ENCODE data around the gene CDX2. TPM values are rescaled to one million over a fixed set of nuclear protein-coding genes. Genes with fewer than 3 reads are reported as not detected.

The CDX2 gene
- total RNA-seq, 4 donors from 2014 or later = 119 to 199 (median 136) TPM

DNA sequence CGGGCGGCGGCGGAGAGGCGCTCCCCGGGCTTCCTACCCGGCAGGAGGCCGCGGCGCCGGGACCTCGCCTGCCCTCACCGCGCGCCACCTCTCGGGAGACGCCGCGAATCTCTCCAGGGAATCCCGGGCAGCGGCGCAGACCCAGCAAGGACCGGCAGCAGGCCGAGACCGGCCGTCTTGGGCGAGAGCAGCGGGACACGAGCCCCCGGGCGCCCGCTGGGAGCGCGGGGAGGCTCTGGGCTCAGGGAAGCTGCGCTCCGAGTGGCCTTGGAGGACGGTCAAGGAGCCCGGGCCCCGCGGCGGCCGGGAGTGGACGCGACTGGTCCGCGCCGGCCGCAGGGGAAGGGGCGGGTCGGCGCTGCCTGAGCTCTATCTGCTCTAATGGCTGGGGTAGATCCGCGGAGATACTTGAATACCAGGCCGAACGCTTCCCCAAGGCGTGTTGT, 14.7 kb downstream of the CDX2 start:
- H3K9me3 ChIP-seq = no peaks in the 10 kb centered on the region
- peaks cover 88% of the 10 kb centered on the region for H3K27me3 ChIP-seq
- WGBS, 2 donors (ENCODE audit: low coverage in 1 of 2) = 3 to 24% methylated on average over 4 to 17 of the region's 56 CpGs
- H3K27ac ChIP-seq = peak overlapping the region; percentile 87 to 97 (median 92)
- H3K4me3 ChIP-seq = peak overlapping the region; percentile 13 to 58 (median 46)
- H3K36me3 ChIP-seq = no peaks in the 10 kb centered on the region
- peak; percentile 64 for TF ChIP-seq POLR2A (IDR thresholded peaks at IDR 0.05)
- TF ChIP-seq, protein P1, sequence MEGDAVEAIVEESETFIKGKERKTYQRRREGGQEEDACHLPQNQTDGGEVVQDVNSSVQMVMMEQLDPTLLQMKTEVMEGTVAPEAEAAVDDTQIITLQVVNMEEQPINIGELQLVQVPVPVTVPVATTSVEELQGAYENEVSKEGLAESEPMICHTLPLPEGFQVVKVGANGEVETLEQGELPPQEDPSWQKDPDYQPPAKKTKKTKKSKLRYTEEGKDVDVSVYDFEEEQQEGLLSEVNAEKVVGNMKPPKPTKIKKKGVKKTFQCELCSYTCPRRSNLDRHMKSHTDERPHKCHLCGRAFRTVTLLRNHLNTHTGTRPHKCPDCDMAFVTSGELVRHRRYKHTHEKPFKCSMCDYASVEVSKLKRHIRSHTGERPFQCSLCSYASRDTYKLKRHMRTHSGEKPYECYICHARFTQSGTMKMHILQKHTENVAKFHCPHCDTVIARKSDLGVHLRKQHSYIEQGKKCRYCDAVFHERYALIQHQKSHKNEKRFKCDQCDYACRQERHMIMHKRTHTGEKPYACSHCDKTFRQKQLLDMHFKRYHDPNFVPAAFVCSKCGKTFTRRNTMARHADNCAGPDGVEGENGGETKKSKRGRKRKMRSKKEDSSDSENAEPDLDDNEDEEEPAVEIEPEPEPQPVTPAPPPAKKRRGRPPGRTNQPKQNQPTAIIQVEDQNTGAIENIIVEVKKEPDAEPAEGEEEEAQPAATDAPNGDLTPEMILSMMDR (IDR thresholded peaks at IDR 0.05) = no peak
- TF ChIP-seq POLR2AphosphoS5 (IDR thresholded peaks at IDR 0.05) = peak in 1 of 3 donors; percentile 31
- H3K4me1 ChIP-seq = peaks cover 0 to 56% (median 15%) of the 10 kb centered on the region in 4 donors
- peak; percentile 53 for DNase-seq
- intact Hi-C loops (cut with DNase I; ENCODE audit: low total_unique reads) = no loop called here
- in situ Hi-C loops (cut with MboI; ENCODE audit: low pct_ligation_motif_present in 1 of 4, low pct_unique_long_range_greater_than_20kb in 1 of 4, low sequenced_read_pairs in 3 of 4) = no loop called here

DNA sequence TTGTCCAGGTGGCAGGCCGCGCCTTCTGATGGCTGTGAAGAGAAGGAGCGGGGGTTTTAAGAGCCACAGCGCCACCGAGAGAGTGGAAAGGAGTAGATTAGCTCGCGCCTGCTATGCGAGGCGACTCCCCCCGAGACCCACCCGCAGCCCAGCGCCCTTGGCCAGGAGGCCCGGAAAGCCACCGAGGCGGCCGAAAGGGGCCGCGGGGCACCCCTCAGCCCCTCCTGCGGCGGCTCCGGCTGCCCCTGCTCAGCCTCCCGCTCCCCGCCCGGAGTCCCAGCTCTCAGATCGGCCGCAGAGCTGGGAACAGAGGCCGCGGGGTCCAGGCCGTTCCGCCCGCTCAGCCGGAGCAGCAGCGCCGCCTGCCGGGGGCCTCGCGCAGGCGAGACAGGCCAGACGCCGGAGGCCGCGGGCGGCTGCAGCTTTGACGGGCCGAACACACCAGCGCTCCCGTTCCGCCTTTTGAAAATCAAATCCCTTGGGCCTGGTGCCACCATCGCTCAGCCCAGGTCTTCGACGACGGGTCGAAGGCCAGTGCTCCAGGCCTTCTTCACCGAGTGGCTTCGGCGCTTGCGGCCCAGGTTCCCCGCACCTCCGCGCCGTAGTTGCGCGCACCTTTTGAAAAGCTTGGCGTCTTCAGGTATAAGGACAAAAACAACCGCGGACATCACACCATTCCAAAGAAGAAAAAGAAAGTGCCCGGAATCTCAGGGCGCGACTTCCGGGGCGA, 15.3 kb downstream of the CDX2 start:
- Histone ChIP-seq H3K4me1 (peaks cover 0 to 51% (median 12%) of the 10 kb centered on the region in 4 donors), H3K9me3 (no peaks in the 10 kb centered on the region), H3K4me3 (peak overlapping the region; percentile 13 to 58 (median 46)), H3K27me3 (peaks cover 82% of the 10 kb centered on the region), H3K27ac (peak overlapping the region; percentile 87 to 97 (median 92)), H3K36me3 (no peaks in the 10 kb centered on the region)
- 5% methylated on average over 48 of the region's 71 CpGs; no CpG with 5 or more reads in 1 of the 2 donors for WGBS, 2 donors (ENCODE audit: low coverage in 1 of 2)
- peak; percentile 87 for DNase-seq
- intact Hi-C loops (cut with DNase I; ENCODE audit: low total_unique reads) (no loop called here), in situ Hi-C loops (cut with MboI; ENCODE audit: low pct_ligation_motif_present in 1 of 4, low pct_unique_long_range_greater_than_20kb in 1 of 4, low sequenced_read_pairs in 3 of 4) (no loop called here)
- TF ChIP-seq, protein P1 (IDR thresholded peaks at IDR 0.05) = peak; percentile 76 to 98 (median 87)
- TF ChIP-seq POLR2A (IDR thresholded peaks at IDR 0.05) = peak; percentile 30
- peak in 1 of 3 donors; percentile 48 for TF ChIP-seq POLR2AphosphoS5 (IDR thresholded peaks at IDR 0.05)
- no peak for TF ChIP-seq EP300 (IDR thresholded peaks at IDR 0.05; ENCODE audit: low read depth)

DNA sequence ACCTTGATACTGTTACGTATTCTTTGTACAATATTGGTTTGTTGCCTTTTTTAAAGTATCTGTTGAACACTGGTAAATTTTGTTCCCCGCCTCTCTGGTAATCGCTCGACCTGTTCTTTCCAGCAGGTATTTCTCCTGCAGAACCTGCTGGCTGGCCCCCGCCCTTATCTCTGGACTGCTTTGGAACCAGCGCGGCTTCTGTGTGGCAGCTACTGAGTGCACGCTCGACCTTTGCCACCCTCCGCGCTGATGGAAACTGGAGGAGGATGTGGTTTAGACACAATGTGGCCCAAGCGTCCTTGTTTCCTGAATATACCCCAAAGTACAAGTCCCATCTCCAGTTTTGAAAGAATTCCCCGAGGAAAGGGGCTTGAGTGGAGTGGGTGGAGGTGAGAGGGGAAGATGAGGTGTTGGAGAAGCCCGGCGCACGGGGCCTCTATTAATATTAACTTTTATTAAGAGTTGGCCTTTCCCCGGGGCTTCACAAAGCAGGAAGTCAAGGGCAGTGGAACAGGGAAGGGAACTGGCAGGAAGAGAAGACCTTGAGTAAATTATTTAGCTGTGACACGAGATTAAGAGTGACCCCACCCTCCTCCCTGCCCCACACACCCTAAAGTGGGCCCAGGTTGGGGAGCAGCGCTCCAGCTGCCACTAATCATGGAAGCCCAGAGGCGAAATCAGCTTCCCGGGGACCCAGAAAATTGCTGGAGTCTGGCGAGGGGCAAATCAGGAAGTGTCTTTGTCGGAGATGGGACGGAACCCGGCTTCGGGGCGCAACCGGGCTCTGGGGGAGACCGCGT, 16.0 kb downstream of the CDX2 start:
- intact Hi-C loops (cut with DNase I; ENCODE audit: low total_unique reads) = no loop called here
- peaks cover 0 to 44% (median 12%) of the 10 kb centered on the region in 4 donors for H3K4me1 ChIP-seq
- in situ Hi-C loops (cut with MboI; ENCODE audit: low pct_ligation_motif_present in 1 of 4, low pct_unique_long_range_greater_than_20kb in 1 of 4, low sequenced_read_pairs in 3 of 4) = no loop called here
- H3K36me3 ChIP-seq = no peaks in the 10 kb centered on the region
- DNase-seq = peak; percentile 84
- peak overlapping the region in 3 of 4 donors; percentile 38 to 58 (median 54) for H3K4me3 ChIP-seq
- WGBS, 2 donors (ENCODE audit: low coverage in 1 of 2) = 15 to 16% methylated on average over 14 to 30 of the region's 30 CpGs
- H3K27me3 ChIP-seq = peaks cover 74% of the 10 kb centered on the region
- H3K27ac ChIP-seq = peak overlapping the region; percentile 87 to 97 (median 92)
- no peaks in the 10 kb centered on the region for H3K9me3 ChIP-seq
- peak; percentile 12 for TF ChIP-seq POLR2A (IDR thresholded peaks at IDR 0.05)
- TF ChIP-seq, protein P1 (IDR thresholded peaks at IDR 0.05) = no peak

DNA sequence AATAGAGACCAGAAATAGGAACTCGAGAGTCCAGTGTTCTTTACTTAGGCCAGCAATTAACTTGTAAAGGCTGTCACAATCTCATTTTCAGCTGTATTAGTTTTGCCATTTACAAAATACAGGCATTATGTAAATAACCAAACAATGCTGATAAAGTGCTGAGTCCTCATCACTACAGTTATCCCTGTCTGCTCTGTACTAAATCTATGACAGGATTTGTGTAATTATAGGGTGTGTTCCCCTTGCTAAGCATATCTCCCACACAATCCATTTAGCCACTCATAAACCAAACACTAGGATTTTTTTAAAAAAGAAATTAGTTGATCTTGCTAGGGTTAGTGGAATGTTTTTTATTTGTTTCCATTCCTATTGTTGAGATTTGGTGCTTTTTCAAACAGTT, 26.1 kb downstream of the CDX2 start:
- WGBS, 2 donors (ENCODE audit: low coverage in 1 of 2) = 46 to 78% methylated on average over 1 of the region's 1 CpG
- no peak for DNase-seq
- intact Hi-C loops (cut with DNase I; ENCODE audit: low total_unique reads) = no loop called here

More for the DNA sequence above, 26.1 kb downstream of the CDX2 start:
- peaks cover 3% of the 10 kb centered on the region for H3K27me3 ChIP-seq
- no peaks in the 10 kb centered on the region for H3K36me3 ChIP-seq
- TF ChIP-seq POLR2AphosphoS5 (IDR thresholded peaks at IDR 0.05) (no peak), POLR2A (IDR thresholded peaks at IDR 0.05) (no peak), EP300 (IDR thresholded peaks at IDR 0.05; ENCODE audit: low read depth) (no peak)
- TF ChIP-seq, protein P1 (IDR thresholded peaks at IDR 0.05) = no peak
- in situ Hi-C loops (cut with MboI; ENCODE audit: low pct_ligation_motif_present in 1 of 4, low pct_unique_long_range_greater_than_20kb in 1 of 4, low sequenced_read_pairs in 3 of 4) = no loop called here
- no peak overlapping the region for H3K27ac ChIP-seq
- no peaks in the 10 kb centered on the region for H3K4me1 ChIP-seq
- no peak overlapping the region for H3K4me3 ChIP-seq
- H3K9me3 ChIP-seq = peaks cover 3 to 4% of the 10 kb centered on the region in 2 donors
